ENCODE results near the gene SLC16A13.
"Not testable (repeated sequence)": the region's sequence is repeated elsewhere in the genome, so short reads cannot be mapped to it uniquely, and the experiment has no call there.

Gene SLC16A13, protein sequence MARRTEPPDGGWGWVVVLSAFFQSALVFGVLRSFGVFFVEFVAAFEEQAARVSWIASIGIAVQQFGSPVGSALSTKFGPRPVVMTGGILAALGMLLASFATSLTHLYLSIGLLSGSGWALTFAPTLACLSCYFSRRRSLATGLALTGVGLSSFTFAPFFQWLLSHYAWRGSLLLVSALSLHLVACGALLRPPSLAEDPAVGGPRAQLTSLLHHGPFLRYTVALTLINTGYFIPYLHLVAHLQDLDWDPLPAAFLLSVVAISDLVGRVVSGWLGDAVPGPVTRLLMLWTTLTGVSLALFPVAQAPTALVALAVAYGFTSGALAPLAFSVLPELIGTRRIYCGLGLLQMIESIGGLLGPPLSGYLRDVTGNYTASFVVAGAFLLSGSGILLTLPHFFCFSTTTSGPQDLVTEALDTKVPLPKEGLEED

GRCh38 chr17:7035591-7036368 lies at the start of gene SLC16A13:
Gene SLC16A13, plus strand, starts transcription at chr17:7036015. Its CDS starts 368 bp downstream, at chr17:7036383.
- DNase-seq (ENCODE audit: low read depth in 3 of 3): peak; percentile 98 to 99 (median 98)

GRCh38 chr17:6986676-6987075 lies 49.1 kb upstream of the SLC16A13 start:
- DNase-seq (ENCODE audit: low read depth in 3 of 3): no peak

- DNase-seq (ENCODE audit: low read depth in 3 of 3): no peak
Observed at GRCh38 chr17:6989779-6990178, 46.0 kb upstream of the SLC16A13 start.

GRCh38 chr17:6993613-6994056 lies 42.2 kb upstream of the SLC16A13 start:
- DNase-seq (ENCODE audit: low read depth in 3 of 3): not testable (repeated sequence)

- no peak for DNase-seq (ENCODE audit: low read depth in 3 of 3)
Observed at GRCh38 chr17:6994118-6994598, 41.7 kb upstream of the SLC16A13 start.

GRCh38 chr17:6994666-6995256 lies 41.1 kb upstream of the SLC16A13 start:
- no peak for DNase-seq (ENCODE audit: low read depth in 3 of 3)

DNA sequence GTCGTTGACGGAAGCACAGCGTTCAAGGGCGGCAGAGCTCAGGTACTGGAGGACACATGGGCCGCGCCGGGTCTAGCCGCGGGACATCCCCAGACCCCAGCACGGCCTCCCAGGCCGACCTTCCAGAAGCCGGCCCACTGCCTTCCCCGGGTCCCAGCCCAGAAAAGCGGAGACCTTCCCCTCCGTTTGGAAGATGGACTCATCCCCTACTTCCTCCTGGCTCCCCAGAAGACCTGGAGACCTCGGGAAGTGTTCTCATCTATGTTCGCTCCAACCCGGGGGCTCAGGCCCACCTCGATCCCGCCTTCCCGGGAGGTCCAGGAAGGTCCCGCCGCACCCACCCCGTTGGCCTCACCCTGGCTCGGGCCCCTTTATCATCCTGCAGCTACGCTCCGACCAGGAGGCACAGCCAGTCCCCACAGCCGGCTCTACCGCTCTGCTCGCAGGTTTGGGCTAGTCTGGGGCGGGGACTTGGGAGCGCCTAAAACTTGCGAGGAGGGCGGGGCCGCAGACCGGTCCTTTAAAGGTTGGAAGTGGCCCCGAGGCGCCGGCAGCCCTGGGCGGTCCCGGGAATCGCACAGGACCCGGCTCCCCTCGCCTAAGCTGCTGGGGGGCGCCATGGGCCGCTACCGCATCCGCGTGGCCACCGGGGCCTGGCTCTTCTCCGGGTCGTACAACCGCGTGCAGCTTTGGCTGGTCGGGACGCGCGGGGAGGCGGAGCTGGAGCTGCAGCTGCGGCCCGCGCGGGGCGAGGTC lies 40.1 kb upstream of the SLC16A13 start, which contains the start of gene ALOX12:
TSS of gene ALOX12 (plus strand) at position 550 of the 756 bp plus-strand sequence. CDS start at position 619, 69 bp downstream.
- no peak for DNase-seq (ENCODE audit: low read depth in 3 of 3)

DNA sequence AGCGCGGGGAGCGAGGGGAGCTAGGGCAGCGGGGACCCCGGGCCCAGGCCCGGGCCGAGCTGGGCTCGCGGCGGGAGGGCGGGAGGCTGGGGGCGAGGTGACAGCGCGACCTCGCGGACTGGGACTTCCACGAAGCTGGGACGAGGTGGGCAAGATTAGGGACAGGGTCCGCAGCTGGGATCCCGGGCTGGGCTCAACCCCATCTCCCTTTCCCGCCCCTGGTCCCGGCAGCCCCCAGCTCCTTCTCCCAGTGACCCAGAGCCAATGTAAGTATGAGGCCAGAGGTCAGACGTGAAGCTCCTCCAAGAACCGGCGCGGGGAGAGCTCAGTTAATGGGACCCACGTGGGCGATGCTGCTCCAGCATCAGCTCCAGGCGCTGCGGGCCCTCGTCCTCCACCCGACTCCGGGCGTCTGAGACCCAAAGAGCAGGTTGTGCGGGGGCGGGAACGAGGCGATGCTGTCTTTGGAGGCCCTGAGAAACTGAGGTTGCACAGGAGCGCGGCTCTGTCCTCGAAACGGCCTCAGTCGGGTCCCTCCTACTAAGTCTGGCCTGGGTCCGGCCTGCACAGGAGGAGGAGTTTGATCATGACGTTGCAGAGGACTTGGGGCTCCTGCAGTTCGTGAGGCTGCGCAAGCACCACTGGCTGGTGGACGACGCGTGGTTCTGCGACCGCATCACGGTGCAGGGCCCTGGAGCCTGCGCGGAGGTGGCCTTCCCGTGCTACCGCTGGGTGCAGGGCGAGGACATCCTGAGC lies 39.4 kb upstream of the SLC16A13 start:
- DNase-seq (ENCODE audit: low read depth in 3 of 3): no peak

GRCh38 chr17:6997171-6997570 lies 38.6 kb upstream of the SLC16A13 start:
- DNase-seq (ENCODE audit: low read depth in 3 of 3): no peak

GRCh38 chr17:6998855-6999508 lies 36.8 kb upstream of the SLC16A13 start:
- no peak for DNase-seq (ENCODE audit: low read depth in 3 of 3)

- peak in 1 of 3 experiments; percentile 53 for DNase-seq (ENCODE audit: low read depth in 3 of 3)
Observed at GRCh38 chr17:7001318-7001961, 34.4 kb upstream of the SLC16A13 start.

GRCh38 chr17:7002288-7003047 lies 33.3 kb upstream of the SLC16A13 start:
- no peak for DNase-seq (ENCODE audit: low read depth in 3 of 3)

GRCh38 chr17:7003745-7004144 lies 32.1 kb upstream of the SLC16A13 start:
- DNase-seq (ENCODE audit: low read depth in 3 of 3): no peak

- DNase-seq (ENCODE audit: low read depth in 3 of 3): peak in 1 of 3 experiments; percentile 45
Observed at GRCh38 chr17:7004398-7005253, 31.2 kb upstream of the SLC16A13 start.

DNA sequence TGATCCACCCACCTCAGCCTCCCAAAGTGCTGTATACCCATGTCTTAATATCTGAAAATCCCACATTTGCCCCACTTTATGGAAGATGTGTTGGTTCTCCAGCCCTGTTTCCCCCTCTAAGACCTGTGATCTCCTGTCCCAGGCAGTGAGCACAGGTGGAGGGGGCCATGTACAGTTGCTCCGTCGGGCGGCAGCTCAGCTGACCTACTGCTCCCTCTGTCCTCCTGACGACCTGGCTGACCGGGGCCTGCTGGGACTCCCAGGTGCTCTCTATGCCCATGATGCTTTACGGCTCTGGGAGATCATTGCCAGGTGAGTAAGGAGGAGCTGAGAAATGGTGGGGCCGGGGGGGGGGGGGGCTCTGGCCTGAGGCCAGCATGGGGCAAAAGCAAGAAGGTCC lies 30.1 kb upstream of the SLC16A13 start:
- DNase-seq (ENCODE audit: low read depth in 3 of 3): no peak

GRCh38 chr17:7007143-7007542 lies 28.7 kb upstream of the SLC16A13 start:
- no peak for DNase-seq (ENCODE audit: low read depth in 3 of 3)

- DNase-seq (ENCODE audit: low read depth in 3 of 3): no peak
Observed at GRCh38 chr17:7010523-7010922, 25.3 kb upstream of the SLC16A13 start.

GRCh38 chr17:7011415-7011814 lies 24.4 kb upstream of the SLC16A13 start:
- no peak for DNase-seq (ENCODE audit: low read depth in 3 of 3)

Measured in stimulated activated CD4-positive, alpha-beta T cell treated with anti-CD3 and anti-CD28 coated beads, TNF-alpha, amount 100 ng/mL, for 24 hours (primary cell).